HepG2 (cell line): ENCODE measurements around the gene SF3B2. TPM values are rescaled to one million over a fixed set of nuclear protein-coding genes. Genes with fewer than 3 reads are reported as not detected.

Source experiments
- ATAC-seq: fragments of 200-7000 bp; cut with Tn5 transposase; 3 replicates; pipeline ENCODE4 v1.9.1; 2020; ENCODE audit warnings: mild to moderate bottlenecking, moderate library complexity
- BruUV-seq: library from RNA; stranded (reverse); fragments of 400-500 nt; replicated peaks from 2 replicates; lab custom pipeline; 2021; lab: Mats Ljungman, UMichigan
- CTCF ChIA-PET: fragments of 300-600 bp; formaldehyde crosslinking; extraction: SDS; loops from one replicate; lab custom pipeline; 2021; ENCODE audit warnings: low total read pairs, inconsistent platforms, low intra/inter-chr PET ratio; lab: Yijun Ruan, JAX
- POLR2A ChIA-PET: fragments of 350-600 bp; sonication (Branson Sonifier 250); formaldehyde crosslinking; loops from one replicate; lab custom pipeline; 2020; ENCODE audit warnings: antibody characterized with exemption, inconsistent platforms; lab: Yijun Ruan, JAX
- DNase-seq: peaks from one replicate; pipeline ENCODE4 v3.0.0-alpha.2; 2015; ENCODE audit warnings: low spot score
- FAIRE-seq: peaks from 3 replicates; lab custom pipeline; 2011; peaks lifted over from hg19 to GRCh38; lab: Jason Lieb, UNC
- H2AFZ ChIP-seq: one replicate; pipeline ENCODE4 v1.6.1; 2011; ENCODE audit warnings: low read length, inconsistent platforms
- H3K27ac ChIP-seq: fragments of 300-600 bp; 3 replicates; pipeline ENCODE4 v1.8.0; 2011; ENCODE audit warnings: mixed run types, mild to moderate bottlenecking, mixed read lengths, low read length, inconsistent platforms; ENCODE audit not compliant: insufficient read depth; ENCODE audit errors: extremely low read length
- H3K27me3 ChIP-seq, 2 experiments: fragments of 200-600 bp in 1 of 2; 2 replicates in 1 of 2; 3 replicates in 1 of 2; pipeline versions ENCODE4 v1.6.0 to v1.8.0; 2011; ENCODE audit warnings: low read length in 2 of 2, mild to moderate bottlenecking in 2 of 2, moderate library complexity in 2 of 2, inconsistent platforms in 1 of 2; ENCODE audit not compliant: insufficient read depth in 2 of 2, control insufficient read depth in 1 of 2
- H3K36me3 ChIP-seq, 2 experiments: fragments of 200-600 bp in 1 of 2; replicated peaks in 1 of 2; 2 replicates in 1 of 2; 3 replicates in 1 of 2; pipeline versions ENCODE4 v1.5.1 to v1.8.0; 2011; ENCODE audit warnings: low read length in 2 of 2, inconsistent platforms in 1 of 2; ENCODE audit not compliant: insufficient read depth in 2 of 2, control insufficient read depth in 1 of 2
- H3K4me1 ChIP-seq: 2 replicates; pipeline ENCODE4 v1.5.1; 2012; ENCODE audit warnings: low read length, inconsistent platforms; ENCODE audit not compliant: insufficient read depth
- H3K4me2 ChIP-seq: 2 replicates; pipeline ENCODE4 v1.6.0; 2011; ENCODE audit warnings: low read depth, low read length, inconsistent platforms
- H3K4me3 ChIP-seq, 3 experiments: fragments of 200-600 bp in 1 of 3; sonication (generic), shearing (Covaris generic) in 1 of 3; replicated peaks in 1 of 3; 2 replicates each; pipeline ENCODE4 v1.5.1; 2011 to 2016; ENCODE audit warnings: low read length in 3 of 3, inconsistent platforms in 2 of 3, low read depth in 2 of 3, mild to moderate bottlenecking in 2 of 3, control low read depth in 1 of 3, mixed read lengths in 1 of 3; ENCODE audit not compliant: insufficient read depth in 1 of 3
- H3K79me2 ChIP-seq: one replicate; pipeline ENCODE4 v1.6.1; 2011; ENCODE audit warnings: low read length, inconsistent platforms; ENCODE audit not compliant: insufficient read depth
- H3K9ac ChIP-seq: 2 replicates; pipeline ENCODE4 v1.6.0; 2011; ENCODE audit warnings: mild to moderate bottlenecking, low read depth, low read length, inconsistent platforms; ENCODE audit not compliant: insufficient read depth
- H3K9me3 ChIP-seq: 2 replicates; pipeline ENCODE4 v1.5.1; 2012; ENCODE audit warnings: mild to moderate bottlenecking, low read length
- H4K20me1 ChIP-seq: 2 replicates; pipeline ENCODE4 v1.6.0; 2011; ENCODE audit warnings: inconsistent platforms, mild to moderate bottlenecking, low read length, moderate library complexity; ENCODE audit not compliant: insufficient read depth
- KLF11 ChIP-seq: IDR thresholded peaks from 2 replicates; pipeline ENCODE4 v1.6.1; 2016; ENCODE audit warnings: missing compliant biosample characterization
- MIER2 ChIP-seq: IDR thresholded peaks from 2 replicates; pipeline ENCODE4 v1.6.1; 2016; ENCODE audit warnings: missing biosample characterization, missing genetic modification reagents
- NFATC3 ChIP-seq: sonication (generic); formaldehyde crosslinking; IDR thresholded peaks from 2 replicates; pipeline ENCODE4 v1.5.1; 2020; ENCODE audit warnings: mild to moderate bottlenecking, missing genetic modification reagents
- PRMT3 ChIP-seq: sonication (generic); formaldehyde crosslinking; IDR thresholded peaks from 2 replicates; pipeline ENCODE4 v1.8.1; 2022; ENCODE audit warnings: low read depth, mild to moderate bottlenecking, moderate library complexity, missing genetic modification reagents, borderline replicate concordance
- SMAD3 ChIP-seq: sonication (generic); formaldehyde crosslinking; IDR thresholded peaks from 2 replicates; pipeline ENCODE4 v1.4.0; 2020; ENCODE audit warnings: missing genetic modification reagents
- TGIF2 ChIP-seq: IDR thresholded peaks from 2 replicates; pipeline ENCODE4 v1.6.1; 2016; ENCODE audit warnings: control low read depth, missing compliant biosample characterization
- ZBTB8A ChIP-seq: sonication (generic); formaldehyde crosslinking; IDR thresholded peaks from 2 replicates; pipeline ENCODE4 v1.4.0; 2020; ENCODE audit warnings: mild to moderate bottlenecking, low read depth, missing genetic modification reagents, borderline replicate concordance
- ZIK1 ChIP-seq: sonication (generic); formaldehyde crosslinking; IDR thresholded peaks from 2 replicates; pipeline ENCODE4 v1.5.0; 2020; ENCODE audit warnings: mild to moderate bottlenecking, low read depth, missing genetic modification reagents, borderline replicate concordance
- ZNF101 ChIP-seq: sonication (generic); formaldehyde crosslinking; IDR thresholded peaks from 2 replicates; pipeline ENCODE4 v1.4.0; 2020; ENCODE audit warnings: mild to moderate bottlenecking, low read depth, missing genetic modification reagents, borderline replicate concordance
- ZNF530 ChIP-seq: sonication (generic); formaldehyde crosslinking; IDR thresholded peaks from 2 replicates; pipeline ENCODE4 v1.5.0; 2020; ENCODE audit warnings: low read depth, mild to moderate bottlenecking, missing genetic modification reagents
- ZNF883 ChIP-seq: sonication (generic); formaldehyde crosslinking; IDR thresholded peaks from 2 replicates; pipeline ENCODE4 v1.5.1; 2020; ENCODE audit warnings: mild to moderate bottlenecking, missing genetic modification reagents; ENCODE audit errors: not compliant biosample characterization
- WGBS: methylation state at CpG from one replicate; pipeline ENCODE4 v1.1.6; 2017; ENCODE audit warnings: low lambda C conversion rate; 5-methylcytosine and 5-hydroxymethylcytosine counted together
- in situ Hi-C: cut with HindIII; loops from 2 replicates; pipeline ENCODE4 v1.10.0; 2017; ENCODE audit warnings: low pct_unique_long_range_greater_than_20kb; ENCODE audit not compliant: extremely low pct_ligation_motif_present
- intact Hi-C: fragments of 100-400 bp; cut with micrococcal nuclease; formaldehyde crosslinking; loops from one replicate; pipeline ENCODE4 v1.10.0; 2022; ENCODE audit not compliant: unreplicated experiment
- polyA plus RNA-seq, 8 experiments: library from polyadenylated mRNA; depleted of rRNA in 3 of 8; stranded (reverse) in 7 of 8; unstranded in 1 of 8; fragments of >200 nt; fragmentation: Illumina TruSeq in 4 of 8; extraction: Trizol in 4 of 8; gene quantifications; 2 replicates each; pipeline versions ENCODE4 v1.2.1 to v1.2.3, GENCODE V29; 2011 to 2016; ENCODE audit warnings: low read depth in 4 of 8, missing spikeins in 1 of 8, mixed read lengths in 1 of 8; ENCODE audit not compliant: insufficient read depth in 1 of 8
- total RNA-seq, 5 experiments: library from RNA; depleted of rRNA; stranded (reverse); fragments of >200 nt; fragmentation: Illumina TruSeq; extraction: Trizol; gene quantifications; 2 replicates each; pipeline ENCODE4 v1.2.3, GENCODE V29; 2016; ENCODE audit warnings: low read depth in 1 of 5
- TF ChIP-seq, protein P1 (sequence below): sonication (generic); formaldehyde crosslinking; IDR thresholded peaks from 2 replicates; pipeline ENCODE4 v1.4.0; 2020; ENCODE audit warnings: missing genetic modification reagents
- TF ChIP-seq, protein P2 (sequence below): sonication (generic); formaldehyde crosslinking; conservative IDR thresholded peaks from 2 replicates; pipeline ENCODE4 v1.4.0; 2020; ENCODE audit warnings: missing genetic modification reagents
- TF ChIP-seq, protein P3 (sequence below): sonication (generic); formaldehyde crosslinking; IDR thresholded peaks from 2 replicates; pipeline ENCODE4 v1.5.1; 2020; ENCODE audit warnings: missing genetic modification reagents, mild to moderate bottlenecking, borderline replicate concordance

The SF3B2 gene
- total and polyA plus RNA-seq, 2 of the 13 experiments (the other 11 are each of a cell fraction or from before 2014, with no cell fraction given), result 70.4 to 153 TPM

DNA sequence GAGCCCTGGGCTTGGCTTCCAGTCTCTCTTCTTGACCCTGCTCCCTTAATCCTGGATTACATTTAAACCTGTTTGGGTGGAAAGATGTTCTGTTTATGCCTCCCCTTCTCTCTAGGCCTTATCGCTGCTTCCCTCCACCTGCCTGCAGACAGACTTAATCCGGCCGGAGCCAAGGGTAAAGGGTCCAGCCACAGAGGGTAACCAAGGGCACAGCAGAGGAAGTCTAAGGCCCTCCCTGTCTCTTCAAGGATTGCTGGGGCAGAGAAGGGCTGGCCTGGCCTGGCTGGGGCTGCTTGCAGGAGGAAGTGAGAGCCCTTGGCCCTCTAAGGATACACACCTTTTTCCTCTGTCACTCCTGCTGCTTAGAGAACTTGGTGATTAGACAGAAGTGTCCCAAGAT is 5.3 kb upstream of the SF3B2 start:
- no peak for DNase-seq

DNA sequence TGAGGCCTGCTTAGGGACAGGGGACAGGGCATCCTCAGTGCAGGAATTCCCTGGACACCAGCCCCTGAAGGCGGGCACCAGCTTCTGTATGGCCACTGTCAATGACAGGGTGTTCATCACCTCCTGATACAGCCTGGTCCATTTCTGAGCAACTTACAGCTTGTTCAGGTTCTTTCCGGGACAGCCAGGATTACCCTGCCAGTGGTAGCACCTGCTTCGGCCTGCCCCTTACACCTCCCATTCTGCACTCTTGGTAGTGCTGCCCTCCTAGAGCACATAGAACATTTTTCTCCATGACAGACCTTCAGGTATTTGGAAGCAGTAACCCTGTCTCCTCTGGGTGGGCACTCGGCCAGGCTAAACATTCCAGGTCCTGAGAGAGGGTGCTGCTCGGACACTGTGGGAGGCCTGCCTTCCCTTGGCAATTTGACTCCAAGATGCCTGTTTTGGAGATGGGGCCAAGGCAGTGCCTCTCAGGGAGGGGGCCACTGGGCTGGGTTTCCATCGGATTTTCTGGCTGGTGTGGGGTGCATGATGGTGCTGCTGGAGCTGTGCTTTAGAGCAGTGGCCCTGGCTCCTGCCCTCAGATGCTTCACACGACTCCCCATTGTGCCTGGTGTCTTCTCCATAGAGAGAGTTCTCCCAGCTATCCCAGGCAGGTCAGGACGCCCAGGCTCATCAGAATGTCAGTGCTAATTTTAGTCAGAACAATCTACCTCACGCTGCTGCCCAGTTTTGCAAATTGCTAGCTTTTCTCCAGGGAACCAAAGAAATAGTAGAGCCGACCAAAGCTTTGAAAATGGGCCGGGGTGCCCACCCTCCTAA is 4.4 kb upstream of the SF3B2 start:
- no peak for ATAC-seq
- no peak for FAIRE-seq
- ChIA-PET POLR2A (no interaction called here), CTCF (no interaction called here)
- H3K27me3 ChIP-seq, result peaks cover 0 to 41% of the 10 kb centered on the region in 2 experiments; a peak in 4 of 5 replicates
- WGBS, result 9% methylated on average over 8 of the region's 11 CpGs
- in situ Hi-C loops (no loop called here), intact Hi-C loops (no loop called here)
- no peak overlapping the region for H3K27ac ChIP-seq
- H4K20me1 ChIP-seq, result no peaks in the 10 kb centered on the region
- peaks cover 32% of the 10 kb centered on the region for H3K4me1 ChIP-seq
- no peaks in the 10 kb centered on the region for H3K9me3 ChIP-seq
- no peak overlapping the region for H3K9ac ChIP-seq
- BruUV-seq, result no TSS peak
- H3K4me2 ChIP-seq, result no peak overlapping the region
- no peak overlapping the region for H3K4me3 ChIP-seq
- H3K79me2 ChIP-seq, result peaks cover 4% of the 10 kb centered on the region
- DNase-seq, result no peak
- no peaks in the 10 kb centered on the region for H3K36me3 ChIP-seq
- no peak overlapping the region for H2AFZ ChIP-seq
- TF ChIP-seq ZIK1 (CRISPR knock-in tag) (no peak), ZBTB8A (CRISPR knock-in tag) (no peak), PRMT3 (CRISPR knock-in tag) (no peak), ZNF530 (CRISPR knock-in tag) (no peak), TGIF2 (CRISPR knock-in tag) (no peak), ZNF883 (CRISPR knock-in tag) (no peak)
- TF ChIP-seq, protein P1, sequence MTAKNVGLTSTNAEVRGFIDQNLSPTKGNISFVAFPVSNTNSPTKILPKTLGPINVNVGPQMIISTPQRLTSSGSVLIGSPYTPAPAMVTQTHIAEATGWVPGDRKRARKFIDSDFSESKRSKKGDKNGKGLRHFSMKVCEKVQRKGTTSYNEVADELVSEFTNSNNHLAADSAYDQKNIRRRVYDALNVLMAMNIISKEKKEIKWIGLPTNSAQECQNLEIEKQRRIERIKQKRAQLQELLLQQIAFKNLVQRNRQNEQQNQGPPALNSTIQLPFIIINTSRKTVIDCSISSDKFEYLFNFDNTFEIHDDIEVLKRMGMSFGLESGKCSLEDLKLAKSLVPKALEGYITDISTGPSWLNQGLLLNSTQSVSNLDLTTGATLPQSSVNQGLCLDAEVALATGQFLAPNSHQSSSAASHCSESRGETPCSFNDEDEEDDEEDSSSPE (CRISPR knock-in tag), result no peak
- TF ChIP-seq, protein P2, sequence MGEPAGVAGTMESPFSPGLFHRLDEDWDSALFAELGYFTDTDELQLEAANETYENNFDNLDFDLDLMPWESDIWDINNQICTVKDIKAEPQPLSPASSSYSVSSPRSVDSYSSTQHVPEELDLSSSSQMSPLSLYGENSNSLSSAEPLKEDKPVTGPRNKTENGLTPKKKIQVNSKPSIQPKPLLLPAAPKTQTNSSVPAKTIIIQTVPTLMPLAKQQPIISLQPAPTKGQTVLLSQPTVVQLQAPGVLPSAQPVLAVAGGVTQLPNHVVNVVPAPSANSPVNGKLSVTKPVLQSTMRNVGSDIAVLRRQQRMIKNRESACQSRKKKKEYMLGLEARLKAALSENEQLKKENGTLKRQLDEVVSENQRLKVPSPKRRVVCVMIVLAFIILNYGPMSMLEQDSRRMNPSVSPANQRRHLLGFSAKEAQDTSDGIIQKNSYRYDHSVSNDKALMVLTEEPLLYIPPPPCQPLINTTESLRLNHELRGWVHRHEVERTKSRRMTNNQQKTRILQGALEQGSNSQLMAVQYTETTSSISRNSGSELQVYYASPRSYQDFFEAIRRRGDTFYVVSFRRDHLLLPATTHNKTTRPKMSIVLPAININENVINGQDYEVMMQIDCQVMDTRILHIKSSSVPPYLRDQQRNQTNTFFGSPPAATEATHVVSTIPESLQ (CRISPR knock-in tag), result no peak
- TF ChIP-seq, protein P3, sequence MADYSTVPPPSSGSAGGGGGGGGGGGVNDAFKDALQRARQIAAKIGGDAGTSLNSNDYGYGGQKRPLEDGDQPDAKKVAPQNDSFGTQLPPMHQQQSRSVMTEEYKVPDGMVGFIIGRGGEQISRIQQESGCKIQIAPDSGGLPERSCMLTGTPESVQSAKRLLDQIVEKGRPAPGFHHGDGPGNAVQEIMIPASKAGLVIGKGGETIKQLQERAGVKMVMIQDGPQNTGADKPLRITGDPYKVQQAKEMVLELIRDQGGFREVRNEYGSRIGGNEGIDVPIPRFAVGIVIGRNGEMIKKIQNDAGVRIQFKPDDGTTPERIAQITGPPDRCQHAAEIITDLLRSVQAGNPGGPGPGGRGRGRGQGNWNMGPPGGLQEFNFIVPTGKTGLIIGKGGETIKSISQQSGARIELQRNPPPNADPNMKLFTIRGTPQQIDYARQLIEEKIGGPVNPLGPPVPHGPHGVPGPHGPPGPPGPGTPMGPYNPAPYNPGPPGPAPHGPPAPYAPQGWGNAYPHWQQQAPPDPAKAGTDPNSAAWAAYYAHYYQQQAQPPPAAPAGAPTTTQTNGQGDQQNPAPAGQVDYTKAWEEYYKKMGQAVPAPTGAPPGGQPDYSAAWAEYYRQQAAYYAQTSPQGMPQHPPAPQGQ (CRISPR knock-in tag), result no peak

More for the DNA sequence above, 5.3 kb upstream of the SF3B2 start:
- ChIA-PET POLR2A (no interaction called here), CTCF (no interaction called here)
- H3K27ac ChIP-seq, result no peak overlapping the region
- no peak overlapping the region for H3K9ac ChIP-seq
- no peak for TF ChIP-seq ZNF101 (CRISPR knock-in tag)
- TF ChIP-seq SMAD3 (CRISPR knock-in tag), result no peak
- TF ChIP-seq NFATC3 (CRISPR knock-in tag), result no peak
- TF ChIP-seq KLF11 (CRISPR knock-in tag), result no peak
- TF ChIP-seq MIER2 (CRISPR knock-in tag), result no peak
- H3K4me2 ChIP-seq, result no peak overlapping the region
- ATAC-seq (no peak), FAIRE-seq (no peak)
- H3K4me1 ChIP-seq, result peaks cover 32% of the 10 kb centered on the region
- H2AFZ ChIP-seq, result no peak overlapping the region
- H3K36me3 ChIP-seq, result no peaks in the 10 kb centered on the region
- peaks cover 1 to 44% of the 10 kb centered on the region in 2 experiments; a peak in 4 of 5 replicates for H3K27me3 ChIP-seq
- no peak overlapping the region for H3K4me3 ChIP-seq
- no peaks in the 10 kb centered on the region for H4K20me1 ChIP-seq
- H3K79me2 ChIP-seq, result no peaks in the 10 kb centered on the region
- intact Hi-C loops, result no loop called here
- in situ Hi-C loops, result no loop called here
- BruUV-seq, result no TSS peak
- WGBS, result 28% methylated on average over 3 of the region's 3 CpGs
- H3K9me3 ChIP-seq, result no peaks in the 10 kb centered on the region
